ENCODE data around the gene LRRC26.
"Not testable (repeated sequence)": the region's sequence is repeated elsewhere in the genome, so short reads cannot be mapped to it uniquely, and the experiment has no call there.

The LRRC26 gene

DNA sequence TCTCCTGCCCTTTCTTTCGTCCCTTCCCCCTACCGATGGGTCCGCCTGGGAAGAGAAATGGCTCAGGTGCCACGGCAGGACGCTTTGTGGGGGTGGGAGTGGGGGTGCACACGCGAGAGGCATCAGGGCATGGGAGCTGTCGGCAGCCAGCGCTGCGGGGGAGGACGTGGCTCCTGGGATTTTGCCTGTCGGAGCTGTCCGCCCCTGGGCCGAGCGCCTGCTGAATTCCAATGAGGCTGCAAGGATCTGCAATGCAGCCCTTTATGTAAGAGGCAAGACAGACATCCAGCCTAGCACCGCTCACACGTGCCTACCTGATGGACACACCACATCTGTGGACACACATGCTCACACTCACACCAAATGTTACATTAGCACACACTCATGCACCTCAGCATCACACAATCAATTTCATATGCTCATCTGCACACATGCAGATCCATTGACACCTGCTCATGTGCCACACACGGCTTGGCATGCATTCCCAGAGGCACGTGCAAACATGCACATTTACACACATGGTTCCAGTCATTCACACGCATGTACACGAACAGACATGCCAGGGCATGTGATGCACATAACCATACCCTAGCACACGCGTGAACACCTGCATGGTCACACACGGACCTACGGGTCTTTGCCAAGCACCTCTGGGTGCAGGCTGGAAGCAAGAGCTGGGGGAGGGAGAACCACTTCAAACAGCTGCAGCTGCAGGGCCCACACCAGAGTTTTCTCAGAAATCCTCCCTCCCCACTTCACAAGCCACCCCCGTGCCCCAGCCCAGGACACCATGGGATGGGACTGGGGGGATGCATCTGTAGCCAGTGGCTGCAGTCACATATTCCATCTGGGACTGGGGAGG, 29.5 kb downstream of the LRRC26 start:
- H3K4me3 ChIP-seq (ENCODE audit: low read length) = no peak overlapping the region
- no peak for DNase-seq (ENCODE audit: low read depth)
- TF ChIP-seq, protein P1, sequence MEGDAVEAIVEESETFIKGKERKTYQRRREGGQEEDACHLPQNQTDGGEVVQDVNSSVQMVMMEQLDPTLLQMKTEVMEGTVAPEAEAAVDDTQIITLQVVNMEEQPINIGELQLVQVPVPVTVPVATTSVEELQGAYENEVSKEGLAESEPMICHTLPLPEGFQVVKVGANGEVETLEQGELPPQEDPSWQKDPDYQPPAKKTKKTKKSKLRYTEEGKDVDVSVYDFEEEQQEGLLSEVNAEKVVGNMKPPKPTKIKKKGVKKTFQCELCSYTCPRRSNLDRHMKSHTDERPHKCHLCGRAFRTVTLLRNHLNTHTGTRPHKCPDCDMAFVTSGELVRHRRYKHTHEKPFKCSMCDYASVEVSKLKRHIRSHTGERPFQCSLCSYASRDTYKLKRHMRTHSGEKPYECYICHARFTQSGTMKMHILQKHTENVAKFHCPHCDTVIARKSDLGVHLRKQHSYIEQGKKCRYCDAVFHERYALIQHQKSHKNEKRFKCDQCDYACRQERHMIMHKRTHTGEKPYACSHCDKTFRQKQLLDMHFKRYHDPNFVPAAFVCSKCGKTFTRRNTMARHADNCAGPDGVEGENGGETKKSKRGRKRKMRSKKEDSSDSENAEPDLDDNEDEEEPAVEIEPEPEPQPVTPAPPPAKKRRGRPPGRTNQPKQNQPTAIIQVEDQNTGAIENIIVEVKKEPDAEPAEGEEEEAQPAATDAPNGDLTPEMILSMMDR (conservative IDR thresholded peaks at IDR 0.05; ENCODE audit: low read length) = no peak

DNA sequence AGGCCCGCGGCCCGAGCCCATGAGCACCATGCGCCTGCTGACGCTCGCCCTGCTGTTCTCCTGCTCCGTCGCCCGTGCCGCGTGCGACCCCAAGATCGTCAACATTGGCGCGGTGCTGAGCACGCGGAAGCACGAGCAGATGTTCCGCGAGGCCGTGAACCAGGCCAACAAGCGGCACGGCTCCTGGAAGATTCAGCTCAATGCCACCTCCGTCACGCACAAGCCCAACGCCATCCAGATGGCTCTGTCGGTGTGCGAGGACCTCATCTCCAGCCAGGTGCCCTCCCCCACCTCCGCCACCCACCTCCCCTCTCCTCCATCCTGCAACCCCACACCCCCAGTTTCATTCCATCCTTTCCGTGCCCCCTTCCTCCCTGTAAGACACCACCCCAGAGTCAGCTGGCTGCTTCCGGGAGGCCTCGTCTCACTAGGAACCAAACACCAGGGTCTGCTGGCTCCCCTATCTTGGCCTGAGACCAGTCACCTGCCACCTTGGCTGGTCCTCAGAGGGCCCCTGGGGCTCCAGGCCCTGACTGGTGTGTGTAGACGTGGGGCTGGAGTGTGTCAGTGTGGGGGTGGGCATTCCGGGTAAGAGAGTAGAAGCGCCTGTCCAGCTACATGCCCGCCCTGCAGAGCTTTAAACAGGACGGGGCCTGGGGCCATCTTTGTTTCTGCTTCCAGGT, 30.2 kb downstream of the LRRC26 start:
- H3K4me3 ChIP-seq (ENCODE audit: low read length) = no peak overlapping the region
- TF ChIP-seq, protein P1 (conservative IDR thresholded peaks at IDR 0.05; ENCODE audit: low read length) = no peak
- no peak for DNase-seq (ENCODE audit: low read depth)

DNA sequence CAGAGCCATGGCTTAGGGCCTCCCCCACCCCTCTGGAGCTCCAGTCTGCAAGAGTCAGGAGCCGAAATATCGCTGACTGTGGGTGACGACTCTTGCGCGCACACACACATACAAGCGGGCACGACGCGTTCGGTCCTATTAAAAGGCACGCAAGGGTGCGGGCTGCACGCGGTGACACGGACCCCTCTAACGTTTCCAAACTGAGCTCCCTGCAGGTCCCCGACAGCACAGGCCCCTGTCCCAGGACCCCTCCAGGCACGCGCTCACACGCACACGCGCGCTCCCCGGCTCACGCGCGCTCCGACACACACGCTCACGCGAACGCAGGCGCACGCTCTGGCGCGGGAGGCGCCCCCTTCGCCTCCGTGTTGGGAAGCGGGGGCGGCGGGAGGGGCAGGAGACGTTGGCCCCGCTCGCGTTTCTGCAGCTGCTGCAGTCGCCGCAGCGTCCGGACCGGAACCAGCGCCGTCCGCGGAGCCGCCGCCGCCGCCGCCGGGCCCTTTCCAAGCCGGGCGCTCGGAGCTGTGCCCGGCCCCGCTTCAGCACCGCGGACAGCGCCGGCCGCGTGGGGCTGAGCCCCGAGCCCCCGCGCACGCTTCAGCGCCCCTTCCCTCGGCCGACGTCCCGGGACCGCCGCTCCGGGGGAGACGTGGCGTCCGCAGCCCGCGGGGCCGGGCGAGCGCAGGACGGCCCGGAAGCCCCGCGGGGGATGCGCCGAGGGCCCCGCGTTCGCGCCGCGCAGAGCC, 31.0 kb downstream of the LRRC26 start, which contains the start of gene GRIN1:
Gene GRIN1, plus strand, starts transcription at position 433 of the 746 bp plus-strand sequence. CDS start 333 bp downstream, outside the sequence.
- TF ChIP-seq, protein P1 (conservative IDR thresholded peaks at IDR 0.05; ENCODE audit: low read length) = no peak
- H3K4me3 ChIP-seq (ENCODE audit: low read length) = no peak within 1 kb of the TSS
- DNase-seq (ENCODE audit: low read depth) = peak; percentile 19

DNA sequence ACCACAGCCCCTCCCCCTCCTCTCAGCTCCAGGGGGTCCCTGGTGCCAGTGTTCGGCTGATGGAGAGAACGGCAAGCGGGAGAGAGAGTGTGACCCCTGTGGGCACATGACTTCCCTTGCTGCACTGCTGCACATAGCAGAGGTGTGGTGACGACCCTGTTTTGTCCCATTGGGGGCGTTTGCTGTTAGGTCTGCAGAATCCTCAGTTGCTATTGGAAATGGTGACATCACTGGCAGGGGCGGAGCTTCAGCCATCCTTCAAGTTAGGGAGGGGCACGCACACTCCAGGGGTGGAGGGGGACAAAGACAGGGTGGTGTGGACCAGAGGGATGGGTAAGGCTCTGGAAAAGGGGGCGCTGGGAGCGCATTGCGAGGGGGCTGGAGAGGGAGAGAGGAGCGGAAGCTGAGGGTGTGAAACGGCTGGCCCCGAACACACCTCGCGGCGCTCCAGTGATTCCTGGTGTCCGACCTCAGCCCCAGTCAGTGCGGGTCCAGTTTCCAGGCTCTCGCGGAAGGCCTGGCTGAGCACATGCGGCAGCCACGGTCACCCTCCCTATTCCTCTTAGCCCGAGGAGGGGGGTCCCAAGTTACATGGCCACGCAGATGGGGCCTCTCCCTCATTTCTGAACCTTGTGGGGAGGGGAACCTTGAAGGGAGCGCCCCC, 31.7 kb downstream of the LRRC26 start:
- no peak overlapping the region for H3K4me3 ChIP-seq (ENCODE audit: low read length)
- TF ChIP-seq, protein P1 (conservative IDR thresholded peaks at IDR 0.05; ENCODE audit: low read length) = no peak
- no peak for DNase-seq (ENCODE audit: low read depth)

DNA sequence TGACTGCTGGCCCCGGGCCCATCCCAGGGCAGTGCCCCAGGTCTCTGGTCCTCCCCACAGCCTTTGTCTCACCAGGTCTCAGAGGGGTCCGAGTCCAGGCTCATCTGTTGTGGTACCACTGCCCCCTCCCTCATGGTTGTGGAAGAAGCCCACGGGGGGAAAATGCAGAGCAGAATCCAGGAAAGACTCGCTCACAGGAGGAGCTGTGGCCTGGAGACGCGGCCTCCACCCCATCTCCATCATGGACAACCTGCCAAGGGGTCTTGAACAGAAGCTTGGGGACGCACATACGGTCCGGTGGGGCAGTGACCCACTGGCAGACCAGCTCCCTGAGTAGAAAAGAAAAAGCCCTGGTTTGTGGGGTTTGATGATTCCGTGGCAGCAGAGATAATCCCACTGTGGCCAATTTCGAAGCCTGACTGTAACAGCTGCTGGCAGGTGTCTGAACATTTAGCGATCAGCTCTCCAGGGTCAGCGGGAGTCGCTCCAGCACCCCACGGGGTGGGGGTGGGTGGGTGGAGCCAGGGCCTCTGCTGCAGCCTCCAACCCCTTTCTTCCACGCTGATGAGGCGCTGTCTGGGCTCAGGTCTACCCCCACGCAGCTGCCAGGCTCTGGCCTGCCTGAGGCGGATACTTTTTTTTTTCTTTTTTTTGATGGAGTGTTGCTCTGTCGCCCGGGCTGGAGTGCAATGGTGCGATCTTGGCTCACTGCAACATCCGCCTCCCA, 32.8 kb downstream of the LRRC26 start:
- DNase-seq (ENCODE audit: low read depth) = no peak
- TF ChIP-seq, protein P1 (conservative IDR thresholded peaks at IDR 0.05; ENCODE audit: low read length) = no peak
- no peak overlapping the region for H3K4me3 ChIP-seq (ENCODE audit: low read length)

DNA sequence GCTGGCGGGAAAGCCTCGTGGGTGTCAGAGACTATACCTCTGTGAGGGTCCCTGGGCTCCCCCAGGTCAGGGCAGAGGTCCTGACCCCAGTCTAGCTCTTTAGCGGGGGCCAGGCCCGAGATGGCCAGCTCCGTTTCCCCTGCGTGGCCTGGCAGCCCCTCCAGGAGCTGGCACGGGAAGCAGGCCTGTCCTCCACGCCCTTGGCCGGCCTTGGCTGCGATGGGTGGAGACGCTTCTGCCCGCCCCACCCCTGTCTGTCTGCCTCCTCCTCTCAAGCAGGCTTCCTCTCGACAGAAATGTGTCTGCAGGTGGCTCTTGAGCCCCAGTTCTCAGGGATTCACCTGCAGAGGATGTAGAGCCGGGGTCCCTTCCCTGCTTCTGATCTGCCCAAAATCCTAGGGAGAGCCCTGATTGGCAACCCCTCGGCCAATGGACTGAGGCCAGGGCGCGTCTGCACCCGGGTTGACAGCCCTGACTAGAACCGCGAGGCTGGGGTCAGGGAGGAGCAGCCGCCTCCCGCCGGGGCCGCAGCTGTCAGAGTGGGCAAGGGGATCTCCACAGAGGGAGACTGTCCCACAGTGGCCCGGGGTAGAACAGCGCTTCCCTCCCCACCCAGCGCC, 33.5 kb downstream of the LRRC26 start:
- DNase-seq (ENCODE audit: low read depth) = no peak
- TF ChIP-seq, protein P1 (conservative IDR thresholded peaks at IDR 0.05; ENCODE audit: low read length) = no peak
- H3K4me3 ChIP-seq (ENCODE audit: low read length) = no peak overlapping the region

DNA sequence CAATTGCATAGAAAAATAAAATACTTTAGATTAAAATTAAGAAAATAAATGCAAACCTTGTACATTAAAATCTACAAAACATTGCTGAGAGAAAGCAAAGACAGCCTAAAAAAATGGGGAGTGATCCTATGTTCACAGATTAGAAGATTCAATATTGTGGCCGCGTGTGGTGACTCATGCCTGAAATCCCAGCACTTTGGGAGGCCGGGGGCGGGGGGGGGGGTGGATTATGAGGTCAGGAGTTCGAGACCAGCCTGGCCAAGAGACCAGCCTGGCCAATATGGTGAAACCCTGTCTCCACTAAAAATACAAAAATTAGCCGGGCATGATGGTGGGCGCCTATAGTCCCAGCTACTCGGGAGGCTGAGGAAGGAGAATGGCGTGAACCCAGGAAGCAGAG, 34.7 kb downstream of the LRRC26 start:
- not testable (repeated sequence) for H3K4me3 ChIP-seq (ENCODE audit: low read length); DNase-seq (ENCODE audit: low read depth)

Data from AG10803 (cell line).